ENCODE results near the gene PAQR8. TPM values are rescaled to one million over a fixed set of nuclear protein-coding genes. Genes with fewer than 3 reads are reported as not detected.
A peak's percentile ranks its signal among the peaks of the same experiment; 100 is the strongest.

PAQR8 gene
- total and polyA plus RNA-seq, 2 of the 4 experiments (the other 2 are of a cell fraction): 1.4 to 1.6 TPM

GRCh38 chr6:52407467-52407866 lies 45.5 kb downstream of the PAQR8 start:
- dilution Hi-C loops (cut with HindIII; ENCODE audit: low sequenced_read_pairs, unreplicated experiment) (loop anchor here (25.0 kb wide), 1 partner anchor 255 kb away; the partner anchor contains the start of gene TMEM14A), intact Hi-C loops (cut with micrococcal nuclease) (loop anchor here (1.0 to 10.0 kb wide), 3 partner anchors 256 to 1077 kb away; no protein-coding TSS in a partner anchor), in situ Hi-C loops (cut with MboI; ENCODE audit: low sequenced_read_pairs) (loop anchor here (5.0 kb wide), 1 partner anchor 585 kb away; no protein-coding TSS in a partner anchor)
- Histone ChIP-seq H3K14ac (replicated peaks; ENCODE audit: low read depth, low read length) (no peak overlapping the region), H3K9me3 (ENCODE audit: control insufficient read depth, insufficient read depth, low read length) (no peaks in the 10 kb centered on the region), H3K27ac (ENCODE audit: insufficient read depth, low read length) (no peak overlapping the region), H3K4ac (ENCODE audit: low read depth, low read length) (no peak overlapping the region), H3K36me3 (ENCODE audit: control insufficient read depth, insufficient read depth, low read length) (peaks cover 8% of the 10 kb centered on the region; the same call in 1 of the 2 replicates), H2BK15ac (ENCODE audit: low read depth, low read length) (no peak overlapping the region), H3K56ac (ENCODE audit: extremely low read depth, insufficient read depth, low read length) (no peak overlapping the region), H3K9me1 (ENCODE audit: insufficient read depth, low read length) (peaks cover 2% of the 10 kb centered on the region; the same call in 1 of the 2 replicates), H3K79me1 (ENCODE audit: low read depth in 1 of 2, low read length in 2 of 2) (no peaks in the 10 kb centered on the region), H3K4me2 (ENCODE audit: low read depth, low read length) (no peak overlapping the region), H2BK5ac (ENCODE audit: low read depth, low read length, poor library complexity, severe bottlenecking) (no peak overlapping the region), H2AK9ac (replicated peaks; ENCODE audit: low read depth, low read length, poor library complexity) (no peak overlapping the region), H2BK120ac (ENCODE audit: low read depth, low read length) (no peak overlapping the region), H3K4me1 (ENCODE audit: control insufficient read depth, insufficient read depth, low read length) (peaks cover 9% of the 10 kb centered on the region), H2AK5ac (ENCODE audit: low read depth, low read length) (no peak overlapping the region), H4K5ac (ENCODE audit: low read depth, low read length) (no peak overlapping the region), H3K18ac (ENCODE audit: low read depth, low read length) (no peak overlapping the region), H3K27me3 (ENCODE audit: control insufficient read depth, insufficient read depth, low read length) (no peaks in the 10 kb centered on the region), H3K23ac (ENCODE audit: low read depth, low read length) (no peak overlapping the region), H3K9ac (ENCODE audit: low read depth, low read length) (no peak overlapping the region), H4K8ac (ENCODE audit: low read depth in 2 of 2, low read length in 2 of 2) (no peak overlapping the region), H4K20me1 (ENCODE audit: insufficient read depth, low read length) (no peaks in the 10 kb centered on the region), H3K4me3 (ENCODE audit: insufficient read depth, low read depth, low read length) (no peak overlapping the region), H2BK20ac (ENCODE audit: low read depth, low read length) (no peak overlapping the region), H2AFZ (replicated peaks; ENCODE audit: low read length, poor library complexity) (no peak overlapping the region), H4K91ac (ENCODE audit: insufficient read depth, low read depth, low read length) (no peak overlapping the region)
- ChIA-PET CTCF (interaction anchor here (0.6 to 1.6 kb wide), 24 partner anchors 9 to 1089 kb away, joined by 3 to 23 read pairs (median 3); no protein-coding TSS in a partner anchor), POLR2A (ENCODE audit: unreplicated experiment) (interaction anchor here (0.6 to 0.7 kb wide), 2 partner anchors 183 to 254 kb away, joined by 3 to 6 read pairs; no protein-coding TSS in a partner anchor)
- DNase-seq (peak; percentile 61), ATAC-seq (ENCODE audit: low read depth) (peak; percentile 52)
- peak; percentile 76 for TF ChIP-seq SMC3 (IDR thresholded peaks at IDR 0.05; ENCODE audit: low read depth, low read length)
- no peak for TF ChIP-seq CHD1 (IDR thresholded peaks at IDR 0.05; ENCODE audit: low read depth, low read length)
- no peak for TF ChIP-seq BHLHE40 (IDR thresholded peaks at IDR 0.05; ENCODE audit: low read depth, low read length)
- TF ChIP-seq MAZ (IDR thresholded peaks at IDR 0.05; ENCODE audit: borderline replicate concordance, low read depth, low read length): no peak
- no peak for TF ChIP-seq USF2 (IDR thresholded peaks at IDR 0.05; ENCODE audit: low read depth, low read length)
- no peak for TF ChIP-seq RFX5 (IDR thresholded peaks at IDR 0.05; ENCODE audit: low read depth, low read length)
- no peak for TF ChIP-seq MXI1 (IDR thresholded peaks at IDR 0.05; ENCODE audit: borderline replicate concordance, low read depth, low read length)
- TF ChIP-seq ELK1 (IDR thresholded peaks at IDR 0.05; ENCODE audit: borderline replicate concordance, low read depth, low read length): no peak
- peak; percentile 64 for TF ChIP-seq CTCF (conservative IDR thresholded peaks at IDR 0.05; ENCODE audit: low read depth, low read length)
- TF ChIP-seq CEBPB (IDR thresholded peaks at IDR 0.05; ENCODE audit: low read depth, low read length): no peak
- TF ChIP-seq FOS (IDR thresholded peaks at IDR 0.05; ENCODE audit: low read depth, low read length): no peak
- no peak for TF ChIP-seq NFE2L2 (IDR thresholded peaks at IDR 0.05; ENCODE audit: low read depth, low read length)
- TF ChIP-seq RCOR1 (IDR thresholded peaks at IDR 0.05; ENCODE audit: insufficient replicate concordance, low read length): no peak
- TF ChIP-seq POLR2A (IDR thresholded peaks at IDR 0.05; ENCODE audit: low read depth, low read length): no peak
- TF ChIP-seq RAD21 (IDR thresholded peaks at IDR 0.05; ENCODE audit: low read length): peak; percentile 74
- TF ChIP-seq MAFK (IDR thresholded peaks at IDR 0.05; ENCODE audit: low read depth, low read length): peak; percentile 71
- no TSS peak for BruUV-seq (replicated peaks)
